GM13976 (cell line): Measurements from ENCODE around the gene ST6GALNAC5.

ENCODE experiments used
- DNase-seq: peaks from one replicate; pipeline ENCODE4 v3.0.0; 2012; ENCODE audit warnings: low spot score
- in situ Hi-C: fragments of 300-500 bp; cut with MboI; formaldehyde crosslinking; loops from one replicate; pipeline ENCODE4 v1.12.0; 2022; ENCODE audit warnings: low sequenced_read_pairs, mixed read lengths, inconsistent platforms; ENCODE audit not compliant: unreplicated experiment
- TF ChIP-seq, protein P1 (sequence below): IDR thresholded peaks from 2 replicates; pipeline ENCODE4 v1.5.1; 2012; ENCODE audit warnings: borderline replicate concordance, mild to moderate bottlenecking; ENCODE audit not compliant: insufficient read depth; ENCODE audit errors: extremely low read depth, missing control alignments, control extremely low read depth

Gene ST6GALNAC5

GRCh38 chr1:76892675-76893074, 25.4 kb downstream of the ST6GALNAC5 start:
- TF ChIP-seq, protein P1, sequence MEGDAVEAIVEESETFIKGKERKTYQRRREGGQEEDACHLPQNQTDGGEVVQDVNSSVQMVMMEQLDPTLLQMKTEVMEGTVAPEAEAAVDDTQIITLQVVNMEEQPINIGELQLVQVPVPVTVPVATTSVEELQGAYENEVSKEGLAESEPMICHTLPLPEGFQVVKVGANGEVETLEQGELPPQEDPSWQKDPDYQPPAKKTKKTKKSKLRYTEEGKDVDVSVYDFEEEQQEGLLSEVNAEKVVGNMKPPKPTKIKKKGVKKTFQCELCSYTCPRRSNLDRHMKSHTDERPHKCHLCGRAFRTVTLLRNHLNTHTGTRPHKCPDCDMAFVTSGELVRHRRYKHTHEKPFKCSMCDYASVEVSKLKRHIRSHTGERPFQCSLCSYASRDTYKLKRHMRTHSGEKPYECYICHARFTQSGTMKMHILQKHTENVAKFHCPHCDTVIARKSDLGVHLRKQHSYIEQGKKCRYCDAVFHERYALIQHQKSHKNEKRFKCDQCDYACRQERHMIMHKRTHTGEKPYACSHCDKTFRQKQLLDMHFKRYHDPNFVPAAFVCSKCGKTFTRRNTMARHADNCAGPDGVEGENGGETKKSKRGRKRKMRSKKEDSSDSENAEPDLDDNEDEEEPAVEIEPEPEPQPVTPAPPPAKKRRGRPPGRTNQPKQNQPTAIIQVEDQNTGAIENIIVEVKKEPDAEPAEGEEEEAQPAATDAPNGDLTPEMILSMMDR: no peak
- DNase-seq: no peak
- in situ Hi-C loops: no loop called here

GRCh38 chr1:76901158-76901767, 34.0 kb downstream of the ST6GALNAC5 start:
- in situ Hi-C loops: no loop called here
- TF ChIP-seq, protein P1: peak; percentile 74
- DNase-seq: peak; percentile 36

DNA sequence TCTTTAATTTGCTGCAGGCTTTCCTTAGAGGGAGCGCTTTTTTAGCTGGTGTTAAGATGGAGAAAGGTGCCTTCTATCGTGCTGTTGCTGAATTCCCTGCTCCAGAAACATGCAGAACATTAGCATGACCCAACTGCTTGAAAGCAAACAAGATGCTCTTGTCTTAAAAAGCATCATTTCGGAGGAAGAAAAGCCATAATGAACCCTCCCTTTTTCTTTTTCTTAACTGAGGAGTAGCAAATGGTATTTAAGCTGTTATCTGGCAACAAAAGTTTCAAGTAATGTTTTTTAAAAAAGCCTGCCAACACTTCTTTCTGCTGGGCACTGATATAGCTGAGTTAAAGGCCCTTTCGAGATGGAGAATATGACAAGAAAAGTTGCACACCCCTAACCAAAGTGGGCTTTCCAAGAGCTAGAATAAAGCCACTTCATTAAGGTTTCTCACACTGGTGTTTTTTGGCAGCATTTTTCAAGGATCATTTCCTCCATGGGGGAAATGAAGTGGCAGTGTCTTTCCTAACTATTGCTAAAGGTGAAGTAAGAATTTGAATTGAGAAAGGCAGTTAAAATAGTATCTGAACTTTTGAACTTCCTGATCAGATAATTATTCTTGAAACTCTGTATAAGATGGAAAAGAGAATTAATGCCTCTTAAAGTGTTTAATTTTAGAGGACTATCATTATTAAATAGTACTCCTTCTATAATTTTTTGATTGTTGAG, 38.8 kb downstream of the ST6GALNAC5 start:
- in situ Hi-C loops: no loop called here
- no peak for DNase-seq
- TF ChIP-seq, protein P1: no peak

DNA sequence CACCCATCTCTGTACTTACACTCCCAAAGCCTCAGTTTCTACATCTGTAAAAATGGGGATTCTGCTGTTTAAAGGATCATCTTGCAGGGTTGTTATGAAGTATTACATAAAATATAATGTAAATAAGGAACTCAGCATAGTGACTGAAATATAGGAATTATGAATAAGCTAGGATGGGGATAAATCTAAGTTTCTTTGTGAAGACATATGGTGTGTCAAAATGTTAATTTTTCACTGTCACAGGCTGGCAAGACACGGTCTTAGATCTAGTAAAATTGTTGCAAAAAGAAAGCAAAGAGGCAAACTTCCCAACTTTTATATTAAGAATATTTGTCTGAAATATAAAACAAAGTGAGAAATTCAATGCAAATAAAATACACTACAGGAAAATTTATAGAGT, 42.0 kb downstream of the ST6GALNAC5 start:
- DNase-seq: no peak
- in situ Hi-C loops: no loop called here
- TF ChIP-seq, protein P1: no peak

DNA sequence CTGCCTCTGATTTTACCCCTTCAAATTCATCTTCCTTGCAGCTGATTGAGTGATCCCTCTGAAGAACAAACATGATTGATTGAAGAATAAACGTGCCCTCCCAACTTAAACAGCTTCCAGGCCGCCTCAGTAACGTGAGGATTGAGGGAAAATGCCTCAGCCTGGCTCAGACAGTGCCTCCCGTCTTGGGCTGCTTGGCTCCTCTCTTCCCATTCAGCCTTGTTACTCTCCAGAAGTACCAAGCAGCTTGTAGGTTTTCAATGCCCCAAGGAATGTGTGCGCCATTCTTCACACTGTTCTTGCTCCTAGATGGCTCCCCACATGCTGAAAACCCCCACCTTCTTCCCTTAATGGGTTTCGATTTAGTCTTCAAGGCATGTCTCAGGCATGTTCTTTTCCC, 51.8 kb downstream of the ST6GALNAC5 start:
- in situ Hi-C loops: no loop called here
- TF ChIP-seq, protein P1: no peak
- DNase-seq: no peak

GRCh38 chr1:76921590-76921989, 54.3 kb downstream of the ST6GALNAC5 start:
- TF ChIP-seq, protein P1: no peak
- in situ Hi-C loops: no loop called here
- no peak for DNase-seq
